ENCODE results near the gene PRAMEF7. TPM values are rescaled to one million over a fixed set of nuclear protein-coding genes. Genes with fewer than 3 reads are reported as not detected.
"Not testable (repeated sequence)": the region's sequence is repeated elsewhere in the genome, so short reads cannot be mapped to it uniquely, and the experiment has no call there.

The PRAMEF7 gene
- total RNA-seq (2021) (not detected in 2 replicates), Bru-seq, nascent RNA (not detected), BruChase-seq, experiment 1, labeled RNA remaining after a 2-hour chase (not detected), BruChase-seq, experiment 2, labeled RNA remaining after a 6-hour chase (not detected)
- long read RNA-seq = 0 reads

DNA sequence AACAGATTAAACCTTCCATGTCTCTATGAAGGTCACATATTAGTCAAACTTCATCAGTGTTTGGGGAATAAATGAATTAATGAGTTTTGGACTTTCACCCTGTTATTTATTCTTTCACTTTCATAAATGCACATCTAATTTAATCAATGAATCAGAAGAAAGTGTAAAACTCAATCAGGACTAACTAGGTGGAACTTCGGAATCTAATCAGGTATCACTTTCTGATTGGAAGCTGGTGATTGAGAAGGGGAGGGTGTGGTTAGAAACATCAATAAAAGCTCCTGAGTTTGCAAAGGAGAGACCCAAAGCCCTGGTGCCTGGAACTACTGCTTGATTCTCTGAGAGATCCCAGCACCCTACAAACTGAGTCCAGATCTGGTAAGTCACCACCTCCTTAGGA lies at the start of gene PRAMEF7:
Gene PRAMEF7, plus strand, starts transcription at position 301 of the 400 bp plus-strand sequence. CDS start 1,083 bp downstream, outside the sequence.
- DNase-seq (ENCODE audit: low spot score); H3K4me3 ChIP-seq (ENCODE audit: low read depth, low read length, poor library complexity, severe bottlenecking); intact Hi-C loops (cut with micrococcal nuclease; ENCODE audit: unreplicated experiment); CTCF ChIA-PET; H3K27me3 ChIP-seq (replicated peaks; ENCODE audit: insufficient read depth, low read depth, low read length, poor library complexity); BruUV-seq (replicated peaks); POLR2A ChIA-PET (ENCODE audit: low non-redundant PET); H3K36me3 ChIP-seq (ENCODE audit: insufficient read depth, low read length, poor library complexity, severe bottlenecking); H3K27ac ChIP-seq (ENCODE audit: low read depth, low read length, poor library complexity, severe bottlenecking); H3K9me3 ChIP-seq (ENCODE audit: low read depth, low read length, poor library complexity, severe bottlenecking); H3K4me1 ChIP-seq (ENCODE audit: insufficient read depth, low read length, poor library complexity, severe bottlenecking): not testable (repeated sequence)

DNA sequence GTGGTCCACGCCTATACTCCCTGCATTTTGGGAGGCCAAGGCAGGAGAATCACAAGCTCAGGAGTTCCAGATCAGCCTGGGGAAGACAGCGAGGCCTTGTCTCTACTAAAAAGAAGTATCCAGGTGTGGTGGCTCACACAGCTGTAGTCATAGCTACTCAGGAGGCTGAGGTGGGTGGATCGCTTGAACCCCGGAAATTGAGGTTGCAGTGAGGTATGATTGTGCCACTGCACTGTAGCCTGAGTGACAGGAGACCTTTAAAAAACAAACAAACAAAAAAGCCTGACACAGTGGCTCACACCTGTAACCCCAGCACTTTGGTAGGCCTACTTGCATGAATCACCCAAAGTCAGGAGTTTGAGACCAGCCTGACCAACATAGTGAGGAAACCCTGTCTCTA lies 38.0 kb upstream of the PRAMEF7 start:
- CTCF ChIA-PET; H3K27ac ChIP-seq (ENCODE audit: low read depth, low read length, poor library complexity, severe bottlenecking); H3K9me3 ChIP-seq (ENCODE audit: low read depth, low read length, poor library complexity, severe bottlenecking); H3K27me3 ChIP-seq (replicated peaks; ENCODE audit: insufficient read depth, low read depth, low read length, poor library complexity); POLR2A ChIA-PET (ENCODE audit: low non-redundant PET); BruUV-seq (replicated peaks); H3K36me3 ChIP-seq (ENCODE audit: insufficient read depth, low read length, poor library complexity, severe bottlenecking); intact Hi-C loops (cut with micrococcal nuclease; ENCODE audit: unreplicated experiment); DNase-seq (ENCODE audit: low spot score); H3K4me3 ChIP-seq (ENCODE audit: low read depth, low read length, poor library complexity, severe bottlenecking); H3K4me1 ChIP-seq (ENCODE audit: insufficient read depth, low read length, poor library complexity, severe bottlenecking): not testable (repeated sequence)

DNA sequence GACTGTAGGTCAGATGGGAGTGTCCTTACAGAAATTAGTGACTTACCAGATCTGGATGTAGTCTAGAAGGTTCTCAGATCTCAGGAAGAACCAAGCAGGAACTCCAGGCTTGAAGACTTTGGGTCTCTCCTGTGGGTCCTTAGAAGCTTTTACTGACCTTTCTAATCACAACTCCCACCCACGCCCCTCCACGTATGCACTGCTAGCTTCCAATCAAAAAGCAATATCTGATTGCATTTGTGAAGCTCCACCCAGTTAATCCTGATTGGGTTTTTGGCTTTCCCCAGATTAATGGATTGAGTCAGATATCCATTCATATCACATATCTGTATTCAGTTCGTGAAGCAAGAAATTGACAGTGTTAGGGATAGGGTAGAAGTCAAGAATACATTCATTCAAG lies 30.3 kb upstream of the PRAMEF7 start, which contains the start of gene PRAMEF4:
Gene PRAMEF4, minus strand, starts transcription at position 101 of the 400 bp plus-strand sequence. CDS start 2,807 bp downstream, outside the sequence.
- H3K4me1 ChIP-seq (ENCODE audit: insufficient read depth, low read length, poor library complexity, severe bottlenecking); H3K27ac ChIP-seq (ENCODE audit: low read depth, low read length, poor library complexity, severe bottlenecking); H3K36me3 ChIP-seq (ENCODE audit: insufficient read depth, low read length, poor library complexity, severe bottlenecking); POLR2A ChIA-PET (ENCODE audit: low non-redundant PET); CTCF ChIA-PET; H3K4me3 ChIP-seq (ENCODE audit: low read depth, low read length, poor library complexity, severe bottlenecking); H3K9me3 ChIP-seq (ENCODE audit: low read depth, low read length, poor library complexity, severe bottlenecking); intact Hi-C loops (cut with micrococcal nuclease; ENCODE audit: unreplicated experiment); DNase-seq (ENCODE audit: low spot score); BruUV-seq (replicated peaks); H3K27me3 ChIP-seq (replicated peaks; ENCODE audit: insufficient read depth, low read depth, low read length, poor library complexity): not testable (repeated sequence)

DNA sequence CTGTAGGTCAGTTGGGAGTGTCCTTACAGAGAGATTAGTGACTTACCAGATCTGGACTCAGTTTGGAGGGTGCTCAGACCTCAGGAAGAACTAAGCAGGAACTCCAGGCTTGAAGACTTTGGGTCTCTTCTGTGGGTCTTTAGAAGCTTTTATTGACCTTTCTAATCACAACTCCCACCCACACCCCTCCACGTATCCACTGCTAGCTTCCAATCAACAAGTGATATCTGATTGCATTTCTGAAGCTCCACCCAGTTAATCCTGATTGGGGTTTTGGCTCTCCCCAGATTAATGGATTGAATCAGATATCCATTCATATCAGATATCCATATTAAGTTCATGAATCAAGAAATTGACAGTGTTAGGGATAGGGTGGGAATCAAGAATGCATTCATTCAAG lies 18.2 kb upstream of the PRAMEF7 start, which contains the start of gene PRAMEF10:
Gene PRAMEF10, minus strand, starts transcription at position 101 of the 400 bp plus-strand sequence. CDS start 2,423 bp downstream, outside the sequence.
- H3K27me3 ChIP-seq (replicated peaks; ENCODE audit: insufficient read depth, low read depth, low read length, poor library complexity); H3K9me3 ChIP-seq (ENCODE audit: low read depth, low read length, poor library complexity, severe bottlenecking); H3K36me3 ChIP-seq (ENCODE audit: insufficient read depth, low read length, poor library complexity, severe bottlenecking); H3K4me3 ChIP-seq (ENCODE audit: low read depth, low read length, poor library complexity, severe bottlenecking); intact Hi-C loops (cut with micrococcal nuclease; ENCODE audit: unreplicated experiment); BruUV-seq (replicated peaks); POLR2A ChIA-PET (ENCODE audit: low non-redundant PET); H3K4me1 ChIP-seq (ENCODE audit: insufficient read depth, low read length, poor library complexity, severe bottlenecking); H3K27ac ChIP-seq (ENCODE audit: low read depth, low read length, poor library complexity, severe bottlenecking); CTCF ChIA-PET; DNase-seq (ENCODE audit: low spot score): not testable (repeated sequence)

DNA sequence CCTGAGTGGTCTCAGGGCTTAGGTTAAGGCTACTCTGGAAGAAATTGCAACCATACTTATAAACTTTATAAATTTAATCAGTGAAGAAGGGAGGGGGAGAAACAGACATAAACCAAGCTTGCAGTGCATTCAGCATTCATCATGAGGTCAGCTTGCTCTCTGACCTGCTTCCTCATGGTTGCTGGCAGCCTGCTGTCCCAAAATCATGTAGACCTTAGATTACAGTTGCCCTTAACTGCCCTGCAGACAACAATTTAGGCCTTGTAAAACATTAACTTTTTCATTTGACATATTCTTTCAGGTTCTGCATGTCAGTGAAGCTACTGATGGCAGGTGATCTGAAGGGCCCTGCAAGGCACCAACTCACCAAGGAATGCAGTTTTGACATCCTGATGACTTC lies 17.2 kb upstream of the PRAMEF7 start:
- H3K4me3 ChIP-seq (ENCODE audit: low read depth, low read length, poor library complexity, severe bottlenecking); CTCF ChIA-PET; H3K9me3 ChIP-seq (ENCODE audit: low read depth, low read length, poor library complexity, severe bottlenecking); POLR2A ChIA-PET (ENCODE audit: low non-redundant PET); intact Hi-C loops (cut with micrococcal nuclease; ENCODE audit: unreplicated experiment); H3K4me1 ChIP-seq (ENCODE audit: insufficient read depth, low read length, poor library complexity, severe bottlenecking); H3K27me3 ChIP-seq (replicated peaks; ENCODE audit: insufficient read depth, low read depth, low read length, poor library complexity); BruUV-seq (replicated peaks); DNase-seq (ENCODE audit: low spot score); H3K36me3 ChIP-seq (ENCODE audit: insufficient read depth, low read length, poor library complexity, severe bottlenecking); H3K27ac ChIP-seq (ENCODE audit: low read depth, low read length, poor library complexity, severe bottlenecking): not testable (repeated sequence)

DNA sequence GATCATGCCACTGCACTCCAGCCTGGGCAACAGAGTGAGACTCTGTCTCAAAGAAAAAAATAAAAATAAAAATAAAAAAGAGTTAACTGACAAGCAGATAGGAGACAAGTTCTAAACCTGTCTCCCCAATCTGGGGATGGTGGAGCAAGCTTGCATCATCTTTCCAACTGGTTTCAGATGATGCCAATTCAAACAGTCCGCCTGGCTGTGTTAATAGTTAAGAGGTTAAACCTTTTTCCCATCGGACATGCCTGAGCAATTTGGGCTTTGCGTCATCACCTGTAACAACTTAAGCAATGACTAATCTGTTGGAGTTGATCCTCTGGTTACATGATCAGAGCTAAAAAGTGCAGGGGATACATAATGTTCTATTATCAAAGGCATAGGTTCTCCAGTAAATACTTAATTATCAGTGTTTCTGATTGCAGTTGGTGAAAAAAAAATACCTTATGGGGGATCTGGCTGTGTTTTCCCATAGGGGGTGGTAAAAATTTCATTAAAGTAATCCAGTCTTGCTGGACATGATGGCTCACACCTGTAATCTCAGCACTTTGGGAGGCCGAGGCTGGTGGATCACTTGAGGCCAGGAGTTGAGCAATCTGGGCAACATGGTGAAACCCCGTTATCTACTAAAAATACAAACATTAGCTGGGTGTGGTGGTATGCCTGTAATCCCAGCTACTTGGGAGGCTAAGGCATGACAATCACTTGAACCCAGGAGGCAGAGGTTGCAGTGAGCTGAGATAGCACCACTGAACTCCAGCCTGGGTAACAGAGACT lies 12.4 kb upstream of the PRAMEF7 start:
- H3K27ac ChIP-seq (ENCODE audit: low read depth, low read length, poor library complexity, severe bottlenecking); BruUV-seq (replicated peaks); H3K36me3 ChIP-seq (ENCODE audit: insufficient read depth, low read length, poor library complexity, severe bottlenecking); POLR2A ChIA-PET (ENCODE audit: low non-redundant PET); H3K9me3 ChIP-seq (ENCODE audit: low read depth, low read length, poor library complexity, severe bottlenecking); CTCF ChIA-PET; H3K4me1 ChIP-seq (ENCODE audit: insufficient read depth, low read length, poor library complexity, severe bottlenecking); intact Hi-C loops (cut with micrococcal nuclease; ENCODE audit: unreplicated experiment); H3K4me3 ChIP-seq (ENCODE audit: low read depth, low read length, poor library complexity, severe bottlenecking); DNase-seq (ENCODE audit: low spot score); H3K27me3 ChIP-seq (replicated peaks; ENCODE audit: insufficient read depth, low read depth, low read length, poor library complexity): not testable (repeated sequence)

DNA sequence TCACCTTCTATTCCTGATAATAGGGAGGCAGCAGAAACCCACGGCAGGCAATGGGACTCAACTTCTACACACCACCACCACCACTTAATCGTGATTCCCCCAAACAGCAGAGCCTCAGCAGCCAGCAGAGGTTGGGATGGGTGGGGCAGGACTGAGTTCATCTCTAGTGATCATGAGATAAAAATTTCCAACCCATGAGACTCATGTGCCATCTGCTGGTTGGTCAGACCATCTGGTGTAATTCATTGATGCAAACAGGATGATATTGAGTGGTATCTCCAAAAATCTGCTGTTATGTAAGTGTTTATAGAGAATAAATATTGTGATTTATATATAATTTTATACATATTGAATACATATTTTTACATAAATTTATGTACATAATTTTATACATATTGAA lies 5.3 kb downstream of the PRAMEF7 start:
- H3K9me3 ChIP-seq (ENCODE audit: low read depth, low read length, poor library complexity, severe bottlenecking); DNase-seq (ENCODE audit: low spot score); H3K27me3 ChIP-seq (replicated peaks; ENCODE audit: insufficient read depth, low read depth, low read length, poor library complexity); intact Hi-C loops (cut with micrococcal nuclease; ENCODE audit: unreplicated experiment); CTCF ChIA-PET; H3K27ac ChIP-seq (ENCODE audit: low read depth, low read length, poor library complexity, severe bottlenecking); POLR2A ChIA-PET (ENCODE audit: low non-redundant PET); H3K36me3 ChIP-seq (ENCODE audit: insufficient read depth, low read length, poor library complexity, severe bottlenecking); H3K4me1 ChIP-seq (ENCODE audit: insufficient read depth, low read length, poor library complexity, severe bottlenecking); H3K4me3 ChIP-seq (ENCODE audit: low read depth, low read length, poor library complexity, severe bottlenecking); BruUV-seq (replicated peaks): not testable (repeated sequence)
